Ectodermal cell (in vitro differentiated cells): ENCODE results near the gene INSIG1.

Experiments used
- H3K27ac ChIP-seq: 2 replicates; pipeline ENCODE4 v1.7.0; 2013; ENCODE audit warnings: mild to moderate bottlenecking, low read depth, low read length; ENCODE audit not compliant: insufficient read depth, poor library complexity, severe bottlenecking
- H3K27me3 ChIP-seq: 2 replicates; pipeline ENCODE4 v1.7.0; 2013; ENCODE audit warnings: mild to moderate bottlenecking, low read length; ENCODE audit not compliant: insufficient read depth, control insufficient read depth, poor library complexity, severe bottlenecking
- H3K36me3 ChIP-seq: one replicate; pipeline ENCODE4 v1.7.0; 2013; ENCODE audit warnings: low read length; ENCODE audit not compliant: control insufficient read depth, insufficient read depth
- H3K4me1 ChIP-seq: one replicate; pipeline ENCODE4 v1.7.0; 2013; ENCODE audit warnings: low read length; ENCODE audit not compliant: control insufficient read depth, insufficient read depth
- H3K4me3 ChIP-seq: 2 replicates; pipeline ENCODE4 v1.7.0; 2013; ENCODE audit warnings: low read depth, low read length, control low read depth; ENCODE audit not compliant: insufficient read depth
- H3K9me3 ChIP-seq: 2 replicates; pipeline ENCODE4 v1.7.0; 2013; ENCODE audit warnings: mild to moderate bottlenecking, low read length, moderate library complexity; ENCODE audit not compliant: control insufficient read depth
- WGBS, 2 experiments: methylation state at CpG; one replicate each; pipeline ENCODE4 v1.1.7; 2013; ENCODE audit warnings: missing lambda C conversion rate in 2 of 2; 5-methylcytosine and 5-hydroxymethylcytosine counted together

INSIG1 gene

DNA sequence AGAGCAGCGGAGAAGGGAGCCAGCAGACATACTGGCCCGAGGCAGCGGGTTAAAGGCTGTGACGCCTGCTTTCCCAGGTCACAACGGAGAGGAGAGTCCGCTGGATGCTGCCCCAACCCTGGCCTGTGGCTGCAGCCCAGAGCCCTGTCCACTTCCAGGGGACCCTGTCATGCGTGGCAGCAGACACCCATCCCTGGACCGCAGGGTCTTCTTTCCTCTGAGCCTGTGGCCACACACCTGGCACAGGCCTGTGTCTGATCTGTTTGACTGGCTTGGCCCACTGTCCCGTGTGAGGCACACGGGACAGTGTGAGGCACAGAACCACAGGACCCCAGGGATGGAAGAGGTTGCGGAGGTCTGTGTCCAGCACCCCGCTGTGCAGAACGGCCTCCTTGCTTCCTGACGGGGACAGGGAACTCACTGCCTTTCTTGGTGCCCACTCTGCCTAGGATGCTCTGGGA lies 42.4 kb downstream of the INSIG1 start:
- WGBS, 2 experiments: 90% methylated on average over 14 of the region's 14 CpGs
- no peak overlapping the region for H3K4me3 ChIP-seq
- H3K27me3 ChIP-seq: peaks cover 8% of the 10 kb centered on the region

GRCh38 chr7:155340721-155341120 lies 43.0 kb downstream of the INSIG1 start:
- Histone ChIP-seq H3K27me3 (peaks cover 15% of the 10 kb centered on the region), H3K36me3 (no peaks in the 10 kb centered on the region), H3K27ac (no peak overlapping the region), H3K9me3 (no peaks in the 10 kb centered on the region), H3K4me3 (no peak overlapping the region), H3K4me1 (no peaks in the 10 kb centered on the region)
- 94 to 96% methylated on average over 9 of the region's 9 CpGs for WGBS, 2 experiments

More for the DNA sequence above, 42.4 kb downstream of the INSIG1 start:
- Histone ChIP-seq H3K36me3 (no peaks in the 10 kb centered on the region), H3K9me3 (no peaks in the 10 kb centered on the region), H3K4me1 (no peaks in the 10 kb centered on the region), H3K27ac (no peak overlapping the region)

- WGBS, 2 experiments: 84 to 85% methylated on average over 5 of the region's 5 CpGs
- peaks cover 23% of the 10 kb centered on the region for H3K27me3 ChIP-seq
- H3K36me3 ChIP-seq: no peaks in the 10 kb centered on the region
- H3K9me3 ChIP-seq: no peaks in the 10 kb centered on the region
- H3K27ac ChIP-seq: no peak overlapping the region
- H3K4me1 ChIP-seq: no peaks in the 10 kb centered on the region
- no peak overlapping the region for H3K4me3 ChIP-seq
Observed at GRCh38 chr7:155341463-155341983, 43.8 kb downstream of the INSIG1 start.

- Histone ChIP-seq H3K4me1 (no peaks in the 10 kb centered on the region), H3K9me3 (no peaks in the 10 kb centered on the region), H3K4me3 (no peak overlapping the region), H3K27me3 (peaks cover 25% of the 10 kb centered on the region), H3K27ac (no peak overlapping the region), H3K36me3 (no peaks in the 10 kb centered on the region)
- 89 to 92% methylated on average over 11 of the region's 11 CpGs for WGBS, 2 experiments
Observed at GRCh38 chr7:155342313-155342712, 44.6 kb downstream of the INSIG1 start.

DNA sequence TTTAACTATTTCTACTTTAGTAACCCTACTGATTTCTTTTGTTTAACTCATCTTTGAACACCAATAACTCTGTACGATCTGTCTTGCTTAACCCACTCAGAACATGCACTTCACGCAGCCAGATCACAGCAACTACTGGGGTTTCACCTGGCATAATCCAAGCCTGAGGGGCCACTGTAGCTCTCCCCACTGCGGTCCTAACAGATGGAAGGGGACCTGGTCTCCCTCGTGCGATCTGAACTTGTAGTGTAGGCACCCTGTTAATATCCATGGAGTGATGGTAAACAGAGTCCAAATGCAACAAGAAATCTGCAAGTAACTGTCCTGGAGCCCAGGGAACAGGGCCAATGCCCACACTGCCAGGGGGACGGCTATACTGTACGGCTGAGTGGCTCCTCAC lies 45.5 kb downstream of the INSIG1 start:
- peaks cover 25% of the 10 kb centered on the region for H3K27me3 ChIP-seq
- H3K9me3 ChIP-seq: no peaks in the 10 kb centered on the region
- no peak overlapping the region for H3K4me3 ChIP-seq
- 94% methylated on average over 7 of the region's 7 CpGs for WGBS, 2 experiments
- H3K36me3 ChIP-seq: no peaks in the 10 kb centered on the region
- no peaks in the 10 kb centered on the region for H3K4me1 ChIP-seq
- no peak overlapping the region for H3K27ac ChIP-seq

DNA sequence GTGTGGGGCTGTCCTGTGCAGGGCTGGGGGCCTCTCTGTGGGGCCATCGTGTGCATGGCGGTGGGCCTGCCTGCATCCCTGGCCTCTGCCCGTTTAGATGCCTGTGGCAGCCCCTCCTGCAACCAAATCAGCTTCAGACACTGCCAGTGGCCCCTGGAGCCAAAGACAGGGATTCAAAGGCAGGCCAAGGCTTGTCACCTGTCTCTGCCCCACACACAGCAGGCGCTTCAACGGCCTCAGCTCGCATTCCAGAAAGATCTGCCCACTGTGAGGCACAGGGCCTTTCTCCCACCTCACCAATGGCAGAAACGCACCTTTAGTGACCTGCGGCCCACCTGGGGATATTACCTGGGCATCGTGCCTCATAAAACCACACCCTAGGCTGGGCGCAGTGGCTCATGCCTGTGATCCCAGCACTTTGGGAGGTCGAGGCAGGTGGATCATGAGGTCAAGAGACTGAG lies 46.0 kb downstream of the INSIG1 start:
- H3K9me3 ChIP-seq: no peaks in the 10 kb centered on the region
- WGBS, 2 experiments: 90 to 91% methylated on average over 11 of the region's 11 CpGs
- no peak overlapping the region for H3K27ac ChIP-seq
- H3K4me3 ChIP-seq: no peak overlapping the region
- peaks cover 25% of the 10 kb centered on the region for H3K27me3 ChIP-seq
- no peaks in the 10 kb centered on the region for H3K36me3 ChIP-seq
- H3K4me1 ChIP-seq: no peaks in the 10 kb centered on the region

DNA sequence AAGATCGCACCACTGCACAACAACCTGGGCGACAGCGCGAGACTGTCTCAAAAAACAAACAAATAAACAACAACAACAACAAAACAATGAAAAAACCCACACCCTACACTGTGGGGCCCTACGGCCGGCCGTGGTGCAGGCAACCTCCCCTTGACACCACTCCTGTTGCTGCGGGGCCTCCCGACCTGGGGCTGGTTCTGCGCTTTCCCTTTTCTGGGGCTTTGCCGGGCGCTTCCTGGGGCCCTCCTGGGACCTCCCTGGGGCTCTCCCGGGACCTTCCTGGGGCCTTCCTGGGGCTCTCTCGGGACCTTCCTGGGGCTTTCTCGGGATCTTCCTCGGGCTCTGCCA lies 46.6 kb downstream of the INSIG1 start:
- WGBS, 2 experiments: 68 to 69% methylated on average over 16 of the region's 16 CpGs
- Histone ChIP-seq H3K27me3 (peaks cover 25% of the 10 kb centered on the region), H3K4me1 (no peaks in the 10 kb centered on the region), H3K27ac (no peak overlapping the region), H3K36me3 (no peaks in the 10 kb centered on the region), H3K9me3 (no peaks in the 10 kb centered on the region), H3K4me3 (peak overlapping the region; percentile 50)

DNA sequence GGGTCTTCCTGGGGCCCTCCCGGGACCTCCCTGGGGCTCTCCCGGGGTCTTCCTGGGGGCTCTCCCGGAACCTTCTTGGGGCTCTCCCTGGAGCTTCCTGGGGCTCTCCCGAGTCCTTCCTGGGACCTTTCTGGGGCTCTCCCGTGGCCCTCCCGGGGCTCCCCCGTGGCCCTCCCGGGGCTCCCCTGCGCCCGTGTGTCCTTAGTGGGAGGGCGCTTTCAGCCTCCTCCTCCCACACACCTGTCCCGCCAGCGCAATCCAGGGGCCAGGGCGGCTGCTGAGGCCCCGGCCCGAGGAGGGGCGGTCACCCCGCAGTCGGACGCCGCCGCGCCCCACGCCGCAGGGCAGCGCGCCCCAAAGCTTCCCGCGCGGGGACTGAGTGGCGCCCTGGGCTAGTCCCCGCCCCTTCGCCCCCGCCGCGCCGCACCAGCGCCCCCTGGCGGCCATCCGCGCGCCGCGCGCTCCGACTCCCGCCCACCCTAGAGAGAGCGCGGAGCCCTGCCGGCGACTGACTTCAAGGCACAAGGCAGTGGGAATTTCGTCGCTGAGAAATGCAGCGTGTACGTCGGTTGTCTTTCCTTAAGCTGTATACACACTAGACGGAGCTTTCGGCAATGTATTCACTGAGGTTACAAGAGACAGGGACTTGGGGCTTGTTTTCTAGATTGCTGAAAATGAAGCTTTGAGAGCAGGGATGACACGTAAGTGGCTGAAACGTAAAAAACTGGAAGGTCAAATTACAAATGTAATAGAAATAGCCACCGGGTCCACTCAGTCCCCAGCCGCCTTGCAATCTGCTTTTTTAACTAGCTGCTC lies 47.1 kb downstream of the INSIG1 start:
- Histone ChIP-seq H3K4me1 (no peaks in the 10 kb centered on the region), H3K9me3 (no peaks in the 10 kb centered on the region), H3K4me3 (peak overlapping the region; percentile 50), H3K27me3 (peaks cover 25% of the 10 kb centered on the region), H3K36me3 (no peaks in the 10 kb centered on the region), H3K27ac (no peak overlapping the region)
- WGBS, 2 experiments: 5 to 6% methylated on average over 62 of the region's 62 CpGs

- Histone ChIP-seq H3K36me3 (no peaks in the 10 kb centered on the region), H3K4me3 (no peak overlapping the region), H3K27ac (no peak overlapping the region), H3K4me1 (no peaks in the 10 kb centered on the region), H3K27me3 (peaks cover 25% of the 10 kb centered on the region), H3K9me3 (no peaks in the 10 kb centered on the region)
- WGBS, 2 experiments: 67 to 70% methylated on average over 2 of the region's 2 CpGs
Observed at GRCh38 chr7:155345490-155345889, 47.8 kb downstream of the INSIG1 start.

DNA sequence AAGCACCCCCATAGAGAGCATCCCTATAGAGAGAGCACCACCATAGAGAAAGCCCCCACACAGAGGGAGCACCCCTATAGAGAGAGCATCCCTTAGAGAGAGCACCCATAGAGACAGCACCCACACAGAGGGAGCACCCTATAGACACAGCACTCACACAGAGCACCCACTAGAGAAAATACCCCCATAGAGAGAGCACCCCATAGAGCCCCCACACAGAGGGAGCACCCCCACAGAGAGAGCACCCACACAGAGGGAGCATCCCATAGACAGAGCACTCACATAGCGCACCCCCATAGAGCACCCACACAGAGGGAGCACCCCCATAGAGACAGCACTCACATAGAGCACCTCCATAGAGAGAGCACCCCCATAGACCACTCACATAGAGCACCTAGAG lies 48.6 kb downstream of the INSIG1 start:
- no peaks in the 10 kb centered on the region for H3K36me3 ChIP-seq
- 83 to 95% methylated on average over 1 of the region's 1 CpG for WGBS, 2 experiments
- no peaks in the 10 kb centered on the region for H3K9me3 ChIP-seq
- H3K4me1 ChIP-seq: no peaks in the 10 kb centered on the region
- H3K27ac ChIP-seq: no peak overlapping the region
- no peak overlapping the region for H3K4me3 ChIP-seq
- H3K27me3 ChIP-seq: peaks cover 25% of the 10 kb centered on the region
